IMR-90 (cell line): ENCODE measurements around the gene COA3. TPM values are rescaled to one million over a fixed set of nuclear protein-coding genes. Genes with fewer than 3 reads are reported as not detected.

Experiments
- ATAC-seq: fragments of 200-7000 bp; cut with Tn5 transposase; 2 replicates; pipeline ENCODE4 v1.9.1; 2020; ENCODE audit warnings: low read depth, mild to moderate bottlenecking, moderate library complexity
- BruUV-seq: library from RNA; stranded (reverse); fragments of 400-500 nt; replicated peaks from 2 replicates; lab custom pipeline; 2021; lab: Mats Ljungman, UMichigan
- CTCF ChIA-PET: fragments of 300-600 bp; formaldehyde crosslinking; extraction: SDS; loops from one replicate; lab custom pipeline; 2021; ENCODE audit warnings: antibody characterized with exemption; lab: Yijun Ruan, JAX
- POLR2A ChIA-PET: fragments of 300-600 bp; sonication (Branson Sonifier 250); formaldehyde crosslinking; loops from one replicate; lab custom pipeline; 2022; ENCODE audit warnings: antibody characterized with exemption; ENCODE audit not compliant: unreplicated experiment; lab: Charles Lee
- DNase-seq: peaks from one replicate; pipeline ENCODE4 v3.0.0; 2013
- H2AFZ ChIP-seq: replicated peaks from 2 replicates; pipeline ENCODE3; 2013; ENCODE audit warnings: low read length, mild to moderate bottlenecking; ENCODE audit not compliant: poor library complexity
- H2AK5ac ChIP-seq: 2 replicates; pipeline ENCODE4 v1.6.1; 2013; ENCODE audit warnings: low read depth, low read length, inconsistent platforms
- H2AK9ac ChIP-seq: replicated peaks from 2 replicates; pipeline ENCODE3; 2013; ENCODE audit warnings: mild to moderate bottlenecking, low read depth, low read length, moderate library complexity; ENCODE audit not compliant: poor library complexity
- H2BK120ac ChIP-seq: 2 replicates; pipeline ENCODE4 v1.6.1; 2013; ENCODE audit warnings: low read depth, low read length, inconsistent platforms
- H2BK15ac ChIP-seq: 3 replicates; pipeline ENCODE4 v1.6.1; 2013; ENCODE audit warnings: low read depth, low read length, inconsistent platforms
- H2BK20ac ChIP-seq: 2 replicates; pipeline ENCODE4 v1.6.1; 2013; ENCODE audit warnings: low read depth, mild to moderate bottlenecking, inconsistent platforms, low read length, moderate library complexity
- H2BK5ac ChIP-seq: 2 replicates; pipeline ENCODE4 v1.6.1; 2013; ENCODE audit warnings: mild to moderate bottlenecking, low read depth, low read length, inconsistent platforms; ENCODE audit not compliant: poor library complexity, severe bottlenecking
- H3K14ac ChIP-seq: replicated peaks from 2 replicates; pipeline ENCODE4 v1.6.1; 2013; ENCODE audit warnings: low read depth, low read length, inconsistent platforms
- H3K18ac ChIP-seq: 2 replicates; pipeline ENCODE4 v1.6.1; 2013; ENCODE audit warnings: low read depth, low read length, control low read depth
- H3K23ac ChIP-seq: 2 replicates; pipeline ENCODE4 v1.6.1; 2013; ENCODE audit warnings: low read depth, low read length, inconsistent platforms
- H3K27ac ChIP-seq: 2 replicates; pipeline ENCODE4 v1.5.1; 2013; ENCODE audit warnings: mild to moderate bottlenecking, control low read depth, low read length; ENCODE audit not compliant: insufficient read depth
- H3K27me3 ChIP-seq: 2 replicates; pipeline ENCODE4 v1.6.1; 2013; ENCODE audit warnings: low read length; ENCODE audit not compliant: control insufficient read depth, insufficient read depth
- H3K36me3 ChIP-seq: 2 replicates; pipeline ENCODE4 v1.6.1; 2013; ENCODE audit warnings: low read length, mixed read lengths; ENCODE audit not compliant: control insufficient read depth, insufficient read depth
- H3K4ac ChIP-seq: 2 replicates; pipeline ENCODE4 v1.6.1; 2013; ENCODE audit warnings: low read depth, low read length, inconsistent platforms
- H3K4me1 ChIP-seq: 2 replicates; pipeline ENCODE4 v1.6.1; 2013; ENCODE audit warnings: low read length, mixed read lengths; ENCODE audit not compliant: control insufficient read depth, insufficient read depth
- H3K4me2 ChIP-seq: 2 replicates; pipeline ENCODE4 v1.6.1; 2013; ENCODE audit warnings: low read depth, mild to moderate bottlenecking, control low read depth, low read length, moderate library complexity
- H3K4me3 ChIP-seq: 2 replicates; pipeline ENCODE4 v1.5.1; 2013; ENCODE audit warnings: low read depth, mild to moderate bottlenecking, control low read depth, low read length, moderate library complexity; ENCODE audit not compliant: insufficient read depth
- H3K56ac ChIP-seq: 2 replicates; pipeline ENCODE4 v1.6.1; 2013; ENCODE audit warnings: low read length, inconsistent platforms; ENCODE audit not compliant: insufficient read depth; ENCODE audit errors: extremely low read depth
- H3K79me1 ChIP-seq, 2 experiments: 2 replicates each; pipeline ENCODE4 v1.6.1; 2013; ENCODE audit warnings: low read length in 2 of 2, inconsistent platforms in 1 of 2, low read depth in 1 of 2
- H3K9ac ChIP-seq: 2 replicates; pipeline ENCODE4 v1.6.1; 2013; ENCODE audit warnings: low read depth, low read length, control low read depth
- H3K9me1 ChIP-seq: 2 replicates; pipeline ENCODE4 v1.6.1; 2013; ENCODE audit warnings: low read length, inconsistent platforms; ENCODE audit not compliant: insufficient read depth
- H3K9me3 ChIP-seq: 2 replicates; pipeline ENCODE4 v1.6.1; 2013; ENCODE audit warnings: low read length; ENCODE audit not compliant: control insufficient read depth, insufficient read depth
- H4K20me1 ChIP-seq: 2 replicates; pipeline ENCODE4 v1.6.1; 2013; ENCODE audit warnings: low read length, inconsistent platforms; ENCODE audit not compliant: insufficient read depth
- H4K5ac ChIP-seq: 2 replicates; pipeline ENCODE4 v1.6.1; 2013; ENCODE audit warnings: mild to moderate bottlenecking, low read depth, low read length, control low read depth
- H4K8ac ChIP-seq, 2 experiments: 2 replicates each; pipeline ENCODE4 v1.6.1; 2013; ENCODE audit warnings: low read depth in 2 of 2, low read length in 2 of 2, control low read depth in 1 of 2, inconsistent platforms in 1 of 2
- H4K91ac ChIP-seq: 2 replicates; pipeline ENCODE4 v1.6.1; 2013; ENCODE audit warnings: low read depth, low read length, inconsistent platforms; ENCODE audit not compliant: insufficient read depth
- BHLHE40 ChIP-seq: fragments of 150-350 bp; IDR thresholded peaks from 2 replicates; pipeline ENCODE4 v1.6.1; 2016; ENCODE audit warnings: mild to moderate bottlenecking, low read depth, low read length
- CEBPB ChIP-seq: IDR thresholded peaks from 2 replicates; pipeline ENCODE4 v1.6.1; 2012; ENCODE audit warnings: low read depth, low read length, improper control_type of control experiment
- CHD1 ChIP-seq: IDR thresholded peaks from 2 replicates; pipeline ENCODE4 v1.6.1; 2012; ENCODE audit warnings: low read depth, low read length, improper control_type of control experiment
- CTCF ChIP-seq: conservative IDR thresholded peaks from 2 replicates; pipeline ENCODE4 v1.5.1; 2012; ENCODE audit warnings: mild to moderate bottlenecking, low read depth, low read length, improper control_type of control experiment
- ELK1 ChIP-seq: fragments of 150-350 bp; IDR thresholded peaks from 2 replicates; pipeline ENCODE4 v1.6.1; 2016; ENCODE audit warnings: low read depth, mild to moderate bottlenecking, low read length, moderate library complexity, borderline replicate concordance
- FOS ChIP-seq: fragments of 150-350 bp; IDR thresholded peaks from 2 replicates; pipeline ENCODE4 v1.6.1; 2016; ENCODE audit warnings: low read depth, low read length
- MAFK ChIP-seq: IDR thresholded peaks from 2 replicates; pipeline ENCODE4 v1.6.1; 2012; ENCODE audit warnings: low read depth, low read length, improper control_type of control experiment
- MAZ ChIP-seq: IDR thresholded peaks from 2 replicates; pipeline ENCODE4 v1.6.1; 2012; ENCODE audit warnings: low read depth, mild to moderate bottlenecking, low read length, improper control_type of control experiment, moderate library complexity, borderline replicate concordance
- NFE2L2 ChIP-seq: fragments of 150-350 bp; IDR thresholded peaks from 2 replicates; pipeline ENCODE4 v1.6.1; 2016; ENCODE audit warnings: low read depth, mild to moderate bottlenecking, low read length
- POLR2A ChIP-seq: IDR thresholded peaks from 2 replicates; pipeline ENCODE4 v1.6.1; 2012; ENCODE audit warnings: mild to moderate bottlenecking, low read depth, low read length
- RAD21 ChIP-seq: IDR thresholded peaks from 2 replicates; pipeline ENCODE4 v1.6.1; 2012; ENCODE audit warnings: low read length, improper control_type of control experiment
- RCOR1 ChIP-seq: IDR thresholded peaks from 2 replicates; pipeline ENCODE4 v1.6.1; 2012; ENCODE audit warnings: mild to moderate bottlenecking, low read length, improper control_type of control experiment; ENCODE audit not compliant: insufficient replicate concordance
- RFX5 ChIP-seq: IDR thresholded peaks from 2 replicates; pipeline ENCODE4 v1.8.0; 2012; ENCODE audit warnings: low read depth, mild to moderate bottlenecking, low read length, moderate library complexity
- USF2 ChIP-seq: fragments of 150-350 bp; IDR thresholded peaks from 2 replicates; pipeline ENCODE4 v1.6.1; 2017; ENCODE audit warnings: mild to moderate bottlenecking, antibody characterized with exemption, low read length, low read depth
- whole genome bisulfite sequencing, 2 experiments: methylation state at CpG; one replicate each; pipeline versions ENCODE4 v1.1.5 to v1.1.7; 2013; ENCODE audit warnings: missing lambda C conversion rate in 2 of 2; ENCODE audit not compliant: insufficient read length in 1 of 2; ENCODE audit errors: extremely low coverage in 2 of 2; 5-methylcytosine and 5-hydroxymethylcytosine counted together
- dilution Hi-C: fragments of 300-500 bp; cut with HindIII; formaldehyde crosslinking; loops from one replicate; pipeline ENCODE4 v1.14.3; 2018; ENCODE audit warnings: low sequenced_read_pairs; ENCODE audit not compliant: unreplicated experiment
- in situ Hi-C: fragments of 300-500 bp; cut with MboI; formaldehyde crosslinking; loops from 3 replicates; pipeline ENCODE4 v1.14.3; 2019; ENCODE audit warnings: low sequenced_read_pairs, inconsistent platforms, mixed read lengths
- intact Hi-C: fragments of 100-400 bp; cut with micrococcal nuclease; formaldehyde crosslinking; loops from 2 replicates; pipeline ENCODE4 v1.10.0; 2022
- polyA plus RNA-seq, 3 experiments: library from polyadenylated mRNA; depleted of rRNA; stranded (reverse); fragments of >200 nt; gene quantifications; 2 replicates each; pipeline ENCODE4 v1.2.3, GENCODE V29; 2012; ENCODE audit warnings: low replicate concordance in 1 of 3
- total RNA-seq: library from RNA; depleted of rRNA; stranded (reverse); fragments of >200 nt; gene quantifications from 2 replicates; pipeline ENCODE4 v1.2.3, GENCODE V29; 2012

The COA3 gene
- total and polyA plus RNA-seq, 2 of the 4 experiments (the other 2 are of a cell fraction): 66.8 to 78.1 TPM

- peak overlapping the region; percentile 96 for H2AFZ ChIP-seq
- in situ Hi-C loops: no loop called here
- ATAC-seq: peak; percentile 19
- TF ChIP-seq ELK1 (no peak), FOS (no peak), RCOR1 (no peak), NFE2L2 (no peak), MAZ (no peak), POLR2A (no peak), MAFK (no peak), RAD21 (no peak), USF2 (no peak), CHD1 (no peak), RFX5 (no peak), CEBPB (no peak), CTCF (no peak), BHLHE40 (no peak)
Observed at GRCh38 chr17:42832213-42832933, 33.9 kb upstream of the COA3 start.

More at GRCh38 chr17:42832213-42832933, 33.9 kb upstream of the COA3 start:
- Histone ChIP-seq H4K5ac (peak overlapping the region; percentile 96), H2BK15ac (peak overlapping the region; percentile 77; the same call in 1 of the 3 replicates), H3K4me3 (peak overlapping the region; percentile 83), H3K4ac (peak overlapping the region; percentile 94), H3K9me3 (no peaks in the 10 kb centered on the region), H3K27me3 (no peaks in the 10 kb centered on the region), H3K9me1 (no peaks in the 10 kb centered on the region), H2AK9ac (peak overlapping the region; percentile 84), H3K23ac (peak overlapping the region; percentile 92; the same call in 1 of the 2 replicates), H2BK120ac (peak overlapping the region; percentile 85), H2BK20ac (no peak overlapping the region; the same call in 1 of the 2 replicates), H3K4me1 (0 out of 2 replicates have a peak, but pooled peaks cover 3% of the 10 kb centered on the region), H3K36me3 (peaks cover 11% of the 10 kb centered on the region), H4K91ac (peak overlapping the region; percentile 96), H3K27ac (peak overlapping the region; percentile 74), H3K4me2 (peak overlapping the region; percentile 98), H2AK5ac (peak overlapping the region; percentile 57), H3K56ac (peak overlapping the region; percentile 95), H2BK5ac (peak overlapping the region; percentile 69), H3K14ac (peak overlapping the region; percentile 95), H4K20me1 (peaks cover 4% of the 10 kb centered on the region; the same call in 1 of the 2 replicates), H3K18ac (peak overlapping the region; percentile 62; the same call in 1 of the 2 replicates), H3K9ac (peak overlapping the region; percentile 94), H3K79me1 (peaks cover 31 to 47% of the 10 kb centered on the region in 2 experiments), H4K8ac (peak overlapping the region; percentile 100)
- POLR2A ChIA-PET: no interaction called here
- dilution Hi-C loops (no loop called here), intact Hi-C loops (no loop called here)
- DNase-seq: no peak
- WGBS, 2 experiments: 80% methylated on average over 1 of the region's 9 CpGs; no CpG with 5 or more reads in 1 of the 2 experiments
- CTCF ChIA-PET: interaction anchor here (0.6 to 1.3 kb wide), 2 partner anchors 8 to 52 kb away, joined by 3 read pairs; partner anchors contain the start of genes BECN1 and WNK4
- BruUV-seq: no TSS peak
